Activated CD4-positive, alpha-beta T cell treated with anti-CD3 and anti-CD28 coated beads, Interleukin-10, Interleukin-2, amounts not matched to agents 100 ng/mL and 50 ng/mL, durations not matched to agents 16 hours and 8 hours (primary cell): Measurements from ENCODE around the gene RLF.
A peak's percentile ranks its signal among the peaks of the same experiment; 100 is the strongest.
"Not testable (repeated sequence)": the region's sequence is repeated elsewhere in the genome, so short reads cannot be mapped to it uniquely, and the experiment has no call there.

Experiments
- DNase-seq: peaks from one replicate; pipeline ENCODE4 v3.0.0-alpha.2; 2020

RLF gene

DNA sequence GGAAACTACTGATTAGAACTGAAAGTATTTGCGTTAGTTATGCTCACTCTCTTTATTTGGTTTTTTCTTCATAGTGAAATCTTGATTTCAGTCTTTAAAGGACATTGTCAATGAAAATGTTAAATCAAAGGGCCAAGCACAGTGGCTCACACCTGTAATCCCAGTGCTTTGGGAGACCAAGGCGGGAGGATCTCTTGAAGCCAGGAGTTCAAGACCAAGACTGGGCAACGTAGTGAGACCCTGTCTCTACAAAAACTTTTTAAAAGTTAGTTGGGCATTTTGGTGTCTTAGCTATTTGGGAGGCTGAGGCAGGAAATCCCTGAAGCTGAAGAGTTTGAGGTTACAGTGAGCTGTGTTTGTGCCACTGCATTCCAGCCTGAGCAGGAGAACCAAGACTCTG lies 13.6 kb downstream of the RLF start:
- DNase-seq: no peak

DNA sequence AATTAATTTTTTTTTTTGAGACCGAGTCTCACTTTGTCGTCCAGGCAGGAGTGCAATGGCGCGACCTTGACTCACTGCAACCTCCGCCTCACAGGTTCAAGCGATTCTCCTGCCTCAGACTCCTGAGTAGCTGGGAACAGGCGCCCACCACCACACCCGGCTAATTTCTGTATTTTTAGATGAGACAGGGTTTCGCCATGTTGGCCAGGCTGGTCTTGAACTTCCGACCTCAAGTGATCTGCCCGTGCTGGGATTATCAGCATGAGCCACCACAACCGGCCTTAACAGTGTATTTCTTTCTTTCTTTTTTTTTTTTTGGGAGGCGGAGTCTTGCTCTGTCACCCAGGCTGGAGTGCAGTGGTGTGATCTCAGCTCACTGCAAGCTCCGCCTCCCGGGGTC lies 15.8 kb downstream of the RLF start:
- not testable (repeated sequence) for DNase-seq

DNA sequence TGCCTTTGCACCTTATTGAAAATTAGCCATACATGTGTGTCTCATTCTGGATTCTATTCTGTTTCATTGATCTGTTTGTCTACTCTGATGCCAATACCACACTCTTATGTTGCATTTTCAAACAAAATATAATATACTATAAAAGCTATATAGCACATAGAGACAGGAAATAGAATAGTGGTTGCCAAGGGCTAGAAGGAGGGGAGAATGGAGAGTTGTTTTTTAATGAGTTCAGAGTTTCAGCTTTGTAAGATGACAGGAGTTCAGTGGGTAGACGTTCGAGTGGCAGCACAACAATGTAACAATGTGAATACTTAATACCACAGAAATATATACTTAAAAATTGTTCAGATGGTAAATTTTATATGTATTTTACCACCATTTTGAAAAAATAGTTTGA lies 17.0 kb downstream of the RLF start:
- no peak for DNase-seq

DNA sequence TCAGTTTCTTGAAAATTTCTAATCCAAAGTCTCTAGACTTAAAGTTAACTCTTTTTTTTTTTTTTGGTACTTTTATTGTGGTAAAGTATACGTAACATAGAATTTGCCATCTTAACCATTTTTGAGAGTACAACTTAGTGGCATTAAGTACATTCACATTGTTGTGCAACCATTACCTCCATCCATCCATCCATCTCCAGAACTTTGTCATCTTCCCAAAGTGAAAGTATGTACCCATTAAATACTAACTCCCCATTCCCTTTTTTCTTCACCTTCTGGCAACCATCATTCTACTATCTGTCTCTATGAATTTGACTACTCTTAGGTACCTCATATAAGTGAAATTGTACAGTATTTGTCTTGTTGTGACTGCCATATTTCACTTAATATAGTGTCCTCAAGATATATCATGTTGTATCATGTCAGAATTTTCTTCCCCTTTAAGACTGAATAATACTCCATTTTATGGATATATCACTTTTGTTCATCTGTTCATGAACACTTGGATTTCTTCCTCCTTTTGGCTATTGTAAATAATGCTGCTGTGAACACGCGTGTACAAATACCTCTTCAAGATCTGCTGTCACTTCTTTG lies 18.4 kb downstream of the RLF start:
- no peak for DNase-seq

DNA sequence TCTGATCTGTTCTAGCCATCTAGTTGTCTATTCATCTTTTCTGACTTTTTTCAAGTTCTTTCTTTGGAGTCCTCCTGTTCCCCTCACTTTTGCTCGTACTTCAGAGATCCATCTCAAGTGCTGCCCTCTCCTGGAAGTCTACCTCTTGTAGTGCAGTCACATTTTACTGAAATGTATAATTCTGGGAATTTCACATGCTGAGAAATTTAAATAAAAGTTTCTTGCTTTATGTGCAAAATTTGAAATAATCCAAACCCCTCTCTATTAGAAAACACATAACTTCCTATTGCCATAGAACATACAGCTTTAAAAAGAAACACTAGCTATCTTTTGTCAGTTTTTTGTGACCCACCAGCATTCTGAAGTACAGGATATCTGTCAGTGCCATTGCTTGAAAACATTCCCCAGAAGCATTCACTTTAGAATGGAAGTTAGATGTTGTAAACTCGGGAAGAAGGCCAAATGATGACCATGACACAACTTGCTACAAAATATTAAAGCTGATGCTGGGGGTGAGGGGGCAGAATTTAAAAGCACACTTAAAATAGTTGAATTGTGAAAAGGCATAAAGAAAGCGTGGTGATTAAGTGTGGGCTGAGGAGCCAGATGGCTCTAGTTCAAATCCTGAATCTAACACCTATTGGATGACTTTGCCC lies 22.0 kb downstream of the RLF start:
- peak; percentile 25 for DNase-seq

DNA sequence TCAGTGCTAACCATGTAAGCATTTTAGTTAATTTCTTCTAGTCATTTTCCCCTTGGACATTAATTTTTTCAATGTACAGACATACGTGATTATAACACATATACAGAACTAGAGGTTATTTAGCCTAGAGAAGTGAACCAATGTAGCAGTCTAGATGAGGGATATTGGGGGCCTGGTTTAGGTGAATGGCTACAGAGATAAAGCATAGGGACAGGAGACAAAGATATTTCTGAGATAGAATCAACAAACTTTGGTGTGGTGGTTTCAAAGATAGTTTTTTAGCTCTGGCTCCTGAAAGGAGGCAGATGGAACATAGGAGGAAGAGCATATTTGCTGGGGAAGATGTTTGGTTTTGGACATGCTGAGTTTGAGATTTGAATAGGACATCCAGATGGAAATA lies 23.0 kb downstream of the RLF start:
- DNase-seq: no peak

DNA sequence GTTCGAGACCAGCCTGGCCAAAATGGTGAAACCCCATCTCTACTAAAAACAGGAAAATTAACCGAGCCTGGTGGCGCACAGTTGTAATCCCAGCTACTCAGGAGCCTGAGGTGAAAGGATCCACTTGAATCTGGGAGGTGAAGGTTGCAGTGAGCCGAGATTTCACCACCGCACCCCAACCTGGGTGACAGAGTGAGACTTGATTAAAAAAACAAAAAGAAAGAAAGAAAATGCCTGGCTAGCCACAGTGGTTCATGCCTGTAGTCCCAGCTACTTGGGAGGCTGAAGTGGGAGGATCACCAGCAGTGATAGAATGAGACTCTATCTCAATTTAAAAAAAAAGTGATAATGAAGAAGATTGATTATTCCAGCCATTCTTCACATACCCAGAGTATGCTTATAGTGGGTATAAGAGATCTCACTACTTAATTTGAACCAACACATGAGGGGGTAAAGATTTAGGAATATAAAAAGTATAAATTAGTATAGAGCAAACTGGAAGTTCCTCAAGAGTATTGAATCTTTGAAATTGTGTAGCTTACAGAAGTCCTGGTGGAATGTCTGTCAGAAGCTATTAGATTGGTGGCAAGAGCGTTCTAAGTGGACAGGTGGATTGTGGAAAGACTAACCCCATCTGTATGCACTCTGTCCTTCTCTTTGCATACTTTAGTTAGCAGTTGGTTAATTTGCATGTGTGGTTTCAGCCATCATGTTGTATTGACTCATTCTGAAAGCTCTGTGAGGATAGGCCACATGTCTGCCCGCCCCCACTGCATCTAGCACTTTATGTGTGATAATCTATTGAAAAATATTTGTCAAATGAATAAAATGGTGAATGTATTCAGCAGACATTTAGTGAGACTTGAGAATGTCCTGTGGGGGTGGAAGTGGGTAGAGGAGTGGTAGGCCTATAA lies 25.0 kb downstream of the RLF start:
- DNase-seq: peak; percentile 85

DNA sequence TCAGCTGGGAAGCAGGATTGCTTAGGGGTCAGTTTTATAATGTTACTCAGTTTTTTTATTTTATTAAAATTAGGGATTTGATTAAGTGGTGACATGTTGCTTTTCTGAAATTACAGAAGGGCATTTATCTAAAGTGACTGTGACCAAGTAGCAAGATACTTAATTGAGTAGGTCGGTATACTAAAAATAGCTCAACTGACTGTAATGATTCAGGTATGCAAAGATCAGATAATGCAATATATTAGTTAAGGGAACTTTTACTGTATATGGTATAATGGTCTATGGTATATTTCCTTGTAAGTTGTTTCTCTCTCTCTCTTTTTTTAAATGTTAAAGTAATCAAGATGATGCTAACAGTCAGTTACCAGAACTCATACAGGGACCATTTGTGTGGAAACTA lies 26.2 kb downstream of the RLF start:
- DNase-seq: no peak

DNA sequence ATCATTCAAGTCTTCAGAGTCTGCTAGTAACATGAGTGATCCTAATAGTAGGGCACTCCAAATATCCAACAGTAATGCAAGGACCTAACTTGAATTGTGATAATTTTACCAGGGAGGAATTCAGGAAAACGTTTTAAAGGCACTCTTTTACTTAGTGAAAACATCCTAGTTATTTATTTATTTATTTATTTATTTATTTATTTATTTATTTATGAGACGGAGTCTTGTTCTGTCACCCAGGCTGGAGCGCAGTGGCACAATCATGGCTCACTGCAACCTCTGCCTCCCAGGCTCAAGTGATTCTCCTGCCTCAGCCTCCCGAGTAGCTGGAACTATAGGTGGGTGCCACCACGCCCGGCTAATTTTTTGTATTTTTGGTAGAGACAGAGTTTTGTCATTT lies 33.5 kb downstream of the RLF start:
- DNase-seq: not testable (repeated sequence)

DNA sequence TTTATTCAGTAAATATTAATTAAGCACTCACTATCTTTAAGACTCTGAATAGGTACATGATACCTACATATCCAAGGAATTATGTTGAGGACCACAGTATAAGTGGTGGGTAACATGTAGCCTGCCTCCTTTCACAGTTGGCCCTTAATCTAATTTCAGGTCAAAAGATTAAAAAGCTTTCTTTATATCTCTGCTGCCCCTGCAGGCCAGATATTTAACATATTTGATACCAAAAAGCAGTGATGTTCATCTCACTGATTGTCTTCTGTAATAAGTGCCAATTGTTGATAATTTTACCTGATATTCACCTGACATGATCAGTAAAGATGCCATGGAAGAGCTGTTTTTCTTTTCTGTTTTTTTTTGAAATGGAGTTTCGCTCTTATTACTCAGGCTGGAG lies 36.5 kb downstream of the RLF start:
- no peak for DNase-seq

DNA sequence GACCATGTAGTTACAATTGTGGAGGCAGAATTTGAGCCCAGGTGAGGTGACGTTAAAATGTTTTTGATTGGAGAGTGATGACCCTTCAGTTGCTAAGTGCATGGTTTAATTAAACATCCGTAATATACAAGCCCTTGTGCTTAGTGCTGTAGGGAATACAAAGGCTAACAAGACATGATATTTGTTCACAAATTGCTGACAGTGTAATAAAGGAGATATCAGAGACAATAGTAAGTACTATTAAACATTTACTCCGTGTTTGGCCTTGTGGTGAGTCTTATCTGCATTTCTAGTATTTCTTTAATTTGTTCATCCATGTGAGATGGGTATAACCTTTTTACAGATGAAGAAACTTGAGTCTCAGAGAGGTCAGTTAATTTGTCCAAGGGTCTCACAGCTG lies 37.9 kb downstream of the RLF start:
- DNase-seq: no peak

DNA sequence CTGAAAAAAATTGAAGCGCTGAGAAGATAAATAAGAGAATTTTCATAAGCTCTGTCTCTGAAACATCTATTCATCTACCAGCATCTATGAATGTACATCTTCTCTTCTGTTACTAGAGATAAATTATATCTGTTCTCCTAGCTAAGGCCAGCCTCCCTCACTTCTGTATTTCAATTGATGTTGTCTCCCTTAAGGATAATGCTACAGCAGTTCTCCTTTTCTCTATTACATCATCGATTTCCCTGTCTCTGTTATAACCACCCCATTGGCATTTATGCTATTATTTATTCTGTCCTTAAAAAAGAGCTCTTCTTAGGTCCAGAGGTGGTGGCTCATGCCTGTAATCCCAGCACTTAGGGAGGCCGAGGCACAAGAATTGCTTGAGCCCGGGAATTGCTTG lies 43.7 kb downstream of the RLF start:
- DNase-seq: no peak

DNA sequence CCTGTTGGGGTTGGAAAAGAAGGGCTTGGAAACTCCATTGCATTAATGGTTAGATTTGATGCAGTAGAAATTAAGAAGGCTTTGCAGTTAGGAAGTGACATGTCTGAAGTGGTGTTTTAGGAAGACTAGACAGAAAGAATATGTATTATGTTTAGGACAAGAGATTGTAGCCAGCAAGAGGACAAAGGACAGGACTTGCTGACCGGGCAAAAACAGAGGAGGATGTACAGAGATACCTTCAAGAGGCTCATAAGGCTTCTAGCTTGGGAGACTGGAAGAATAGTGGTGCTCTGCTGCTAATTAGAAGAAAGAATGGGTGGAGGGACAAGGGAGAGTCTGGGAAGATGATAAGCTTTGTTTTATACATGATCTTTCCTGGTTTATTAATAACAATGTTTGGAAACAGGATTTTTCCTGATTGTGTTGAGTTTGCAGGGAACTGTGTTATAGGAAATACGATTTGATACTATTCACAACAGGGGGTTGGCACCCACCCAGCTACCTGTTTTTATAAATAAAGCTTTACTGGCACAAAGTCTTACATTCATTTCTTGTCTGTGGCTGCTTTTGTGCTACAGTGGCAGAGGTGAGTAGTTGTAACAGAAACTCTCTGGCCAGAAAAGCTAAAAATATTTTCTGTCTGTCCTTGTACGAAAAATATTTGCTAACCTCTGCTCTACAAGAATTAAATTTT lies 49.5 kb downstream of the RLF start:
- no peak for DNase-seq

DNA sequence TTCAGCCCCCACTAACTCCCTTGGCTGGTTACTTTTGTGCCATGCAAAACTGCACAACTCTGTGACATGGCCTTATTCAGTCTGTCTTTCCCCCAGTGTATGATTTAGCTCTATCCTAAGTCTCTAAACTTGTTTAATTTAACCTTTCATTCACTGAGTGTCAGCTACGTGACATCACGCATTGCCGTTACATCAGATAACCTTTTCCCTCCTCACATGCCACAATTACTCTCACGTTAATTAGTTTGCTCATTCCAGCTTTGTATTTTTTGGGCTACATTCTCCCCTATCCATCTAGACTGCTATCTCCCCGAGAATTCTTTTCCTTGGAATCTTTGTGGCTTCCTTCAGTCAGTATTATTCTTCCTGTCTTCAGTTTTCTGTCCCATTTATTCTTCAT lies 57.1 kb downstream of the RLF start:
- DNase-seq: no peak

DNA sequence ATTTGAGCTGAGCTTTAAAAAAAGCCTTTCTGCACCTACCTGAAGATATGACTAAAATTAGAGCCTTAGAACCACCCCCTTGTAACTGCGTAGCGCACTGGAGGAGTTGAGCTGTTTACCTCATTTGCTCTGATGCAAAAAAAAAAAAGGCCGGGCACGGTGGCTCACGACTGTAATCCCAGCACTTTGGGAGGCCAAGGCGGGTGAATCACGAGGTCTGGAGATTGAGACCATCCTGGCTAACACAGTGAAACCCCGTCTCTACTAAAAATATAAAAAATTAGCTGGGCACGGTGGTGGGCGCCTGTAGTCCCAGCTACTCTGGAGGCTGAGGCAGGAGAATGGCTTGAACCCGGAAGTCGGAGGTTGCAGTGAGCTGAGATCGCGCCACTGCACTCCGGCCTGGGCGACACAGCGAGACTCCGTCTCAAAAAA lies 60.3 kb downstream of the RLF start:
- not testable (repeated sequence) for DNase-seq

DNA sequence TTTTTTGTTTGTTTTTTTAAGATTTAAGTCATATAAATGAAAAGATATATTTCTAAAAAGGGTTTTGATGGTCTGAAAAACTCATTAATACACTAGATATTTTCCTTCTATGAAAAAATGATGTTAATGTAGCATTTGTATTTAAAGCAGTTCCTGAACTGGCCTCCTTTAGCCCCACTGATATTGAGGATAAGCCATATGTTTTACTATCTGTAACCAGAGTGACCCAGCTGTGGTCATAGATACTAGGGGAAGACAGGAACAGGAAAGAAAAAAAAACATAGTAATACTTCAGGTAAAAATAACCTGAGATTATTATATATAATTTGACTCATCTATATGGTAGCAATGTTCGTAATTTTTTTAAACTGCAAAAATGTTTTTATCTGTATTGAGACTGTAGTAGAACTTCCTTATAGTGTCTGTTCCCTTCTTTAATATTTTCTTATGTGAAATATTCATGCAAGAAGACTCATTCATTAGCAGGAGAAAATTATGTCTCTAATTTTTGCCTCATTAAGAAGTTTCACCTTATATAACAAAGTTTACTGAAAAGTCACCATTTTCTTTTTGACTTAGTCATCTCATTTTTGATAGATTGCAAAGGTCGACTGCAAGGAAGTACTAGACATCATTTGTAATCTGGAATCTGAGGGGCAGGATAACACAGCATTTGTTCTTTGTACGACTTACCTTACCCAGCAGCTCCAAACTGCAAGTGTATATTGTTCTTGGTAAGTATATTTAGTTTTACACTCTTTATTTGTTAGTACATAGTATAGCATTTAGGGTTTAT lies 61.0 kb downstream of the RLF start:
- no peak for DNase-seq

DNA sequence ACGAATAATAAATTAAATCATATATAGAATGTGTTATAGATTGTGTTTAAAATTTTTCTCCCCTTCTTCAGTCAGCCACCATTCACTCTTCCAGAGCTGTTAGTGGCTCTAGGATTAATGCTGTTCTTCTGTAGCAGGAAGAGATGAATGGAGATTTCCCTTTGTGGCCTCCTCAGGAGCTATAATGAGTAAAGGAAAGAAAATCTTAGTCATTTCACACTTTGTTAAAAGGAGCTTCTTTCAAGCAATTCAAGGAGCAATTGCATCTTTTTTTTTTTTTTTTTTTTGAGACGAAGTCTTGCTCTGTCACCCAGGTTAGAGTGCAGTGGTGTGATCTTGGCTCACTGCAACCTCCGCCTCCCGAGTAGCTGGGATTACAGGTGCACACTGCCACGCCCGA lies 62.9 kb downstream of the RLF start:
- DNase-seq: peak; percentile 78

DNA sequence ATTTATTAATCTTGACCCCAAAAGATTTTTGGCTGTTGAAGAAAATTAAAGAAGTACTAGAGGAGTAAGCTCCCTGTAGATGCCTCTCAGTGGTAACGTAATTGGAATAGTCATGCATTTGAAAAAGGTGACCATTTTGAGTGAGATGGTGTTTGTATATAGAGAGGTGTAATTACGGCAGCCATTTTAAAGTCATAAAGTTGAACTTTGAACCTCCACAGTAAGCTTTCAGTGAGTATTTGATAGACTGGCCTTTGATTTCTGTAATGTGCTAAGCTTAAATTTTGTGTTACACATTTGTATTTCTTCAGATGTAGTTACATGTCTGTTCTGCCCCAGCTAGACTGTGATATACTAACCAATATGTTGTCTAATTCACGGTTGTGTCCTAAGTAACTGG lies 65.0 kb downstream of the RLF start:
- no peak for DNase-seq

DNA sequence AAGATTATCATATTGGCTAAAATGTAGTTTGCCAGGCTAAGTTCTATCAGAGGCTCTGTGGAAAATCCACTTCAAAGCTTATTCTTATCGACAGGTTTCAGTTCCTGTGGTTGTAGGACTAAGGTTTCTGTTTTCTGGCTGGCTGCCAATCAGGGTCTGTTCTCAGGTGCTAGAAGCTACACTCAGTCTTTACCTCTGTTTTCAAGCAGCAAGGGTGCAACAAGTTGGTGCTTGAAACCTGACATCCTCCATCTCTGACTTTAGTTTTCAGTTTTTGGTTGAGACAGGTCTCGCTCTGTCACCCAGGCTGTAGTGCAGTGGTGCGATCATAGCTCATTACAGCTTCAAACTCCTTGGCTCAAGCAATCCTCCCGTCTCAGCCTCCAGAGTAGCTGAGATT lies 71.3 kb downstream of the RLF start:
- DNase-seq: peak; percentile 88

DNA sequence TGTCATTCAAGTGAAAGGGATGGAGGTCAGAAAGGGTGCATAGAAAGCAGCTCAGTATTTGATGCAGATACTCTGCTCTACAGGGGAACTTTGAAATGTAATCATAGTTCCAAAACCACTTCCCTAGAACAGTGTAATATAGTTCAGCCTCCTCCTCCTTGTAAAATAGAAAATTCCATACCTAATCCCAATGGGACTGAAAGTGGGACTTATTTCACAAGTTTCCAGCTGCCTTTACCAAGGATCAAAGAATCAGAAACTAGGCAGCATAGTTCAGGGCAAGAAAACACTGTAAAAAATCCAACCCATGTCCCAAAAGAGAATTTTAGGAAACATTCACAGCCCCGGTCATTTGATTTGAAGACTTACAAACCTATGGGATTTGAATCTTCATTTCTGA lies 78.4 kb downstream of the RLF start:
- no peak for DNase-seq

DNA sequence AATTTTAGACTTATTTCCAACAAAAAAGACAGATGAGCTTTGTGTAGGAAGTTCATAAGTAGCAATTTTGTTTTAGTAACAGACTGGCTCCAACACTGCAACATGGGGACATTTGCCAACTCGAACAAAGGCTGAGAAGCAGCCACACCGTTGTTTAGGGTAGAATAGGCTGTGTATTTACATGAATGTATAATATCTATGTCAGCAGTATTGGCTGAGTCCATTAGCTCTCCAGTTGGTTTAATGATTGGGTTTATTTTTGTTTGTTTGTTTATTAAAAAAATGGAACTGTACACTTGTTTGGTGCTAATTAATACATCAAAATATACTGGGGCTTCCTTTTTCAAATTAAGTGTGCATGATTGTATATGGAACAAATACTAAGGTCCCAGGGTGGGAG lies 79.2 kb downstream of the RLF start:
- DNase-seq: no peak

DNA sequence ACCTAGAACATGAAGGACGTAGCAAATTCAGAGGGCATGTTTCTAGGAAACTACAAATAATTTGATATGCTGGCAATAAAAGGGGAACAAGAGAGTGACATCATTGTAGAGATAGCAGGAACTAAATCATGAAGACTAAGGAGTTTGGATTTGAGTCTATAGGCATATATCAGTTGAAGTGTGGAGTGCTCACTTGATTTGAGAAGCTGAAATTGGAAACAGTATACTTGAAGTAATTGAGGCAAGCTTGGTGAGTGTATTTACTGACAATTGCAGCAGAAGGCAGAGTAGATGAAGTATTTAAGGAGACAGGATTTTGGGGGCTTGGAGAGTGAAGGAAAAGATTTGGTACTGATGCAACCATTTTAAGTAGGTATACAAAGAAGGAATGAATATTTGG lies 80.2 kb downstream of the RLF start:
- DNase-seq: peak; percentile 43

DNA sequence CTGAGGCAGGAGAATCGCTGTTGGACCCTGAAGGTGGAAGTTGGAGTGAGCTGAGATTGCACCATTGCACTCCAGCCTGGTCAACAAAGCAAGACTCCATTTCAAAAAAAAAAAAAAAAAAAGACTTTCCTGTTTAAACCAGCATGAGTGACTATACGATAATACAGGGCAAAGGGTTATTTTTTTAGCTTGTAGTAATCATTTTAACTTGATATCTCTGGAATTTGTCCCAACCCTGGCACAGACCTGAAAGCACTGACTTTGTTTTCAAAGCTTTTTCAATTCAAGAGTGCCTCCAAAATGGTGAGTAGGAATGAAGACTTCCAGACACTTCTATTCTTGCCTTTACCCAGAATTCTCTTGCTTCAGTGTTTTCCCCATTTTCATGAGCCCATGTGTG lies 82.2 kb downstream of the RLF start:
- no peak for DNase-seq
